Panc1 (cell line): ENCODE measurements around the gene ELOVL6. TPM values are rescaled to one million over a fixed set of nuclear protein-coding genes. Genes with fewer than 3 reads are reported as not detected.

Experiments used
- ATAC-seq: fragments of 200-7000 bp; cut with Tn5 transposase; 2 replicates; pipeline ENCODE4 v1.9.1; 2020; ENCODE audit warnings: mild to moderate bottlenecking, moderate library complexity
- BruUV-seq: library from RNA; stranded (reverse); fragments of 400-500 nt; replicated peaks from 2 replicates; lab custom pipeline; 2021; lab: Mats Ljungman, UMichigan
- CTCF ChIA-PET: fragments of 300-600 bp; sonication (Branson Sonifier 250); formaldehyde crosslinking; loops from one replicate; lab custom pipeline; 2022; ENCODE audit warnings: antibody characterized with exemption; lab: Charles Lee
- POLR2A ChIA-PET: fragments of 300-600 bp; sonication (Branson Sonifier 250); formaldehyde crosslinking; loops from one replicate; lab custom pipeline; 2022; ENCODE audit warnings: antibody characterized with exemption; lab: Charles Lee
- DNase-seq: peaks from one replicate; pipeline ENCODE4 v3.0.0-alpha.2; 2010; ENCODE audit warnings: low read depth, low spot score
- H3K27ac ChIP-seq: 2 replicates; pipeline ENCODE4 v1.5.1; 2011; ENCODE audit warnings: mild to moderate bottlenecking, low read length, inconsistent platforms
- H3K27me3 ChIP-seq: fragments of 200-500 bp; sonication (Bioruptor generic); 2 replicates; pipeline ENCODE4 v1.6.0; 2014; ENCODE audit warnings: low read length, inconsistent platforms; ENCODE audit not compliant: control insufficient read depth, insufficient read depth
- H3K36me3 ChIP-seq: fragments of 200-500 bp; sonication (Bioruptor generic); 2 replicates; pipeline ENCODE4 v1.5.1; 2014; ENCODE audit warnings: inconsistent platforms, mild to moderate bottlenecking, low read length, moderate library complexity; ENCODE audit not compliant: control insufficient read depth, insufficient read depth
- H3K4me1 ChIP-seq: 2 replicates; pipeline ENCODE4 v1.5.1; 2011; ENCODE audit warnings: inconsistent platforms, mild to moderate bottlenecking, low read length, moderate library complexity; ENCODE audit not compliant: control insufficient read depth, insufficient read depth
- H3K4me3 ChIP-seq, 2 experiments: 2 replicates each; pipeline ENCODE4 v1.5.1; 2011 to 2012; ENCODE audit warnings: low read depth in 2 of 2, low read length in 2 of 2, mild to moderate bottlenecking in 2 of 2, inconsistent platforms in 1 of 2, moderate library complexity in 1 of 2
- H3K9me3 ChIP-seq: fragments of 200-500 bp; sonication (Bioruptor generic); 2 replicates; pipeline ENCODE4 v1.5.1; 2014; ENCODE audit warnings: low read depth, mild to moderate bottlenecking, inconsistent platforms, low read length, moderate library complexity; ENCODE audit not compliant: control insufficient read depth, insufficient read depth
- CTCF ChIP-seq: fragments of 450-650 bp; IDR thresholded peaks from 2 replicates; pipeline ENCODE4 v1.5.1; 2017; ENCODE audit warnings: mild to moderate bottlenecking
- POLR2AphosphoS5 ChIP-seq: IDR thresholded peaks from 2 replicates; pipeline ENCODE4 v1.6.1; 2012; ENCODE audit warnings: mild to moderate bottlenecking, low read depth, low read length, moderate library complexity
- REST ChIP-seq, 2 experiments: IDR thresholded peaks; 2 replicates each; pipeline ENCODE4 v1.6.1; 2011 to 2012; ENCODE audit warnings: low read depth in 2 of 2, control low read depth in 1 of 2, low read length in 1 of 2, mild to moderate bottlenecking in 1 of 2, moderate library complexity in 1 of 2; ENCODE audit not compliant: insufficient read depth in 1 of 2
- SIN3A ChIP-seq: IDR thresholded peaks from 2 replicates; pipeline ENCODE4 v1.6.1; 2012; ENCODE audit warnings: low read depth, mild to moderate bottlenecking, low read length, moderate library complexity, borderline replicate concordance; ENCODE audit not compliant: insufficient read depth
- TCF7L2 ChIP-seq: IDR thresholded peaks from 2 replicates; pipeline ENCODE4 v1.6.1; 2011; ENCODE audit warnings: mild to moderate bottlenecking, low read depth, low read length, inconsistent platforms
- in situ Hi-C: cut with HindIII; loops from 2 replicates; pipeline ENCODE4 v1.10.0; 2016; ENCODE audit warnings: low sequenced_read_pairs, low pct_unique_long_range_greater_than_20kb
- intact Hi-C: fragments of 100-400 bp; cut with micrococcal nuclease; formaldehyde crosslinking; loops from one replicate; pipeline ENCODE4 v1.10.0; 2022; ENCODE audit not compliant: unreplicated experiment
- total RNA-seq: library from RNA; stranded (reverse); gene quantifications from one replicate; pipeline ENCODE4 v1.2.1, GENCODE V29; 2021; ENCODE audit not compliant: unreplicated experiment

ELOVL6 gene
- total RNA-seq, 1 experiment from 2014 or later: 0.54 TPM

GRCh38 chr4:110229266-110229665 is 30.9 kb upstream of the ELOVL6 start:
- H3K36me3 ChIP-seq: no peaks in the 10 kb centered on the region
- intact Hi-C loops (no loop called here), in situ Hi-C loops (no loop called here)
- H3K27me3 ChIP-seq: no peaks in the 10 kb centered on the region
- no peaks in the 10 kb centered on the region for H3K9me3 ChIP-seq
- ATAC-seq: no peak
- no peak overlapping the region for H3K27ac ChIP-seq
- no peak for DNase-seq
- CTCF ChIA-PET: no interaction called here
- H3K4me1 ChIP-seq: no peaks in the 10 kb centered on the region
- no TSS peak for BruUV-seq
- POLR2A ChIA-PET: no interaction called here
- no peak for TF ChIP-seq POLR2AphosphoS5
- TF ChIP-seq TCF7L2: no peak
- TF ChIP-seq REST (IDR thresholded peaks at IDR 0.05; ENCODE audit: insufficient read depth in 1 of 2, low read depth in 2 of 2, low read length in 1 of 2): no peak
- no peak overlapping the region for H3K4me3 ChIP-seq

GRCh38 chr4:110224812-110225211 is 26.4 kb upstream of the ELOVL6 start:
- H3K36me3 ChIP-seq: no peaks in the 10 kb centered on the region
- in situ Hi-C loops: no loop called here
- H3K9me3 ChIP-seq: no peaks in the 10 kb centered on the region
- no peak for ATAC-seq
- H3K27me3 ChIP-seq: no peaks in the 10 kb centered on the region
- no TSS peak for BruUV-seq
- intact Hi-C loops: no loop called here
- H3K27ac ChIP-seq: no peak overlapping the region
- H3K4me1 ChIP-seq: no peaks in the 10 kb centered on the region
- TF ChIP-seq SIN3A: no peak
- no peak for TF ChIP-seq REST (IDR thresholded peaks at IDR 0.05; ENCODE audit: insufficient read depth in 1 of 2, low read depth in 2 of 2, low read length in 1 of 2)
- no peak for TF ChIP-seq TCF7L2
- TF ChIP-seq CTCF: no peak
- TF ChIP-seq POLR2AphosphoS5: no peak
- no peak overlapping the region for H3K4me3 ChIP-seq
- DNase-seq: no peak
- ChIA-PET CTCF (no interaction called here), POLR2A (no interaction called here)
